GM12864 (cell line): ENCODE measurements around the gene CRYBB2.

Source experiments
- DNase-seq: peaks from one replicate; pipeline ENCODE4 v3.0.0-alpha.2; 2011; ENCODE audit warnings: low read depth
- H3K4me3 ChIP-seq: 2 replicates; pipeline ENCODE4 v1.5.1; 2011; ENCODE audit warnings: mild to moderate bottlenecking, low read depth, low read length, control low read depth
- TF ChIP-seq, protein P1 (sequence below): IDR thresholded peaks from 2 replicates; pipeline ENCODE4 v1.5.1; 2011; ENCODE audit warnings: low read depth, mild to moderate bottlenecking, moderate library complexity, low read length, control low read depth, inconsistent platforms; ENCODE audit errors: missing control alignments

CRYBB2 gene

GRCh38 chr22:25206998-25207397, 12.4 kb upstream of the CRYBB2 start:
- DNase-seq, result no peak
- TF ChIP-seq, protein P1, sequence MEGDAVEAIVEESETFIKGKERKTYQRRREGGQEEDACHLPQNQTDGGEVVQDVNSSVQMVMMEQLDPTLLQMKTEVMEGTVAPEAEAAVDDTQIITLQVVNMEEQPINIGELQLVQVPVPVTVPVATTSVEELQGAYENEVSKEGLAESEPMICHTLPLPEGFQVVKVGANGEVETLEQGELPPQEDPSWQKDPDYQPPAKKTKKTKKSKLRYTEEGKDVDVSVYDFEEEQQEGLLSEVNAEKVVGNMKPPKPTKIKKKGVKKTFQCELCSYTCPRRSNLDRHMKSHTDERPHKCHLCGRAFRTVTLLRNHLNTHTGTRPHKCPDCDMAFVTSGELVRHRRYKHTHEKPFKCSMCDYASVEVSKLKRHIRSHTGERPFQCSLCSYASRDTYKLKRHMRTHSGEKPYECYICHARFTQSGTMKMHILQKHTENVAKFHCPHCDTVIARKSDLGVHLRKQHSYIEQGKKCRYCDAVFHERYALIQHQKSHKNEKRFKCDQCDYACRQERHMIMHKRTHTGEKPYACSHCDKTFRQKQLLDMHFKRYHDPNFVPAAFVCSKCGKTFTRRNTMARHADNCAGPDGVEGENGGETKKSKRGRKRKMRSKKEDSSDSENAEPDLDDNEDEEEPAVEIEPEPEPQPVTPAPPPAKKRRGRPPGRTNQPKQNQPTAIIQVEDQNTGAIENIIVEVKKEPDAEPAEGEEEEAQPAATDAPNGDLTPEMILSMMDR, result no peak
- no peak overlapping the region for H3K4me3 ChIP-seq

GRCh38 chr22:25207553-25208157, 11.8 kb upstream of the CRYBB2 start:
- no peak overlapping the region for H3K4me3 ChIP-seq
- DNase-seq, result no peak
- TF ChIP-seq, protein P1, result no peak

GRCh38 chr22:25208328-25208727, 11.1 kb upstream of the CRYBB2 start:
- no peak for DNase-seq
- TF ChIP-seq, protein P1, result no peak

GRCh38 chr22:25208743-25209505, 10.5 kb upstream of the CRYBB2 start:
- TF ChIP-seq, protein P1, result no peak
- no peak overlapping the region for H3K4me3 ChIP-seq
- no peak for DNase-seq

More at GRCh38 chr22:25208328-25208727, 11.1 kb upstream of the CRYBB2 start:
- no peak overlapping the region for H3K4me3 ChIP-seq

DNA sequence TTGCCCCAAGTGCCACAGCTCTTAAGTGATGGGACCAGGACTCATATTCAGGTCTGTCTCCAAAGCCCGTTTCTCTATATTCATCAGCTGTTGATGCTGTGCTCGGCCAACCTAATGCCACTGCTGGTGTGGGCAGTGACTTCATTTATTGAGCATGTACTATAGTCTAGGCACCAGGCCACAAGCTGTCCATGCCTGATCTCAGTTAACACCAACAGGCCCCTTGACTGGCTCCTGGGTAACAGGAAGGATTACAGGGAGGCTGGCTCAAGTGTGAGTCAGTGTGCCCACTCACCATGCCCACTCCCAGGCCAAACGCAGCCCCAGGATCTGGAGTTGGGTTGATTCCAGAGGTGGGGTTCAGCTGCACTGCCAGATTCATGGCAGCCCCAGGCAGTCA, 8.6 kb upstream of the CRYBB2 start:
- H3K4me3 ChIP-seq, result no peak overlapping the region
- TF ChIP-seq, protein P1, result no peak
- DNase-seq, result no peak

DNA sequence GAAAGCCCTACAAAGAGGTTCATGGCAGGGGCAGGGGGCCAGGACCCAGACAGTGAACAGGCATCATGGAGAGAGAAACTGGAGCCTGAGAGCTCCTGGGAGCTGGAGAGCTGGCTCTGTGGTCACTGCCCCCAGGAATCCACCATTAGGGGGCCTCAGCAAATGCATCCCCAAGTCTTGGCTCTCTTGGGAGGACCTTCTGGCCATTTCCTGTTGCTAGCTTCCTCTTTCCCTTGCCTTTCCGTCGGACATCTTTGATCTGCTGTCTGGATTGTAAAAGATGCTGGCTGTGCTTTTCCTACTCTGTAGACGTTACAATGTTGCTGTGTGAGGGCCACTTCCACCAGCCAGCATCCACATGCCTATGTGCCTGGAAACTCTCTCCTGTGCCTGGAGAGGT, 7.1 kb upstream of the CRYBB2 start:
- DNase-seq, result no peak
- TF ChIP-seq, protein P1, result no peak
- no peak overlapping the region for H3K4me3 ChIP-seq
